ENCODE measurements around the gene IL5. TPM values are rescaled to one million over a fixed set of nuclear protein-coding genes. Genes with fewer than 3 reads are reported as not detected.
"Not testable (repeated sequence)": the region's sequence is repeated elsewhere in the genome, so short reads cannot be mapped to it uniquely, and the experiment has no call there.

Gene IL5
- total RNA-seq, 6 experiments from 2014 or later: not detected

DNA sequence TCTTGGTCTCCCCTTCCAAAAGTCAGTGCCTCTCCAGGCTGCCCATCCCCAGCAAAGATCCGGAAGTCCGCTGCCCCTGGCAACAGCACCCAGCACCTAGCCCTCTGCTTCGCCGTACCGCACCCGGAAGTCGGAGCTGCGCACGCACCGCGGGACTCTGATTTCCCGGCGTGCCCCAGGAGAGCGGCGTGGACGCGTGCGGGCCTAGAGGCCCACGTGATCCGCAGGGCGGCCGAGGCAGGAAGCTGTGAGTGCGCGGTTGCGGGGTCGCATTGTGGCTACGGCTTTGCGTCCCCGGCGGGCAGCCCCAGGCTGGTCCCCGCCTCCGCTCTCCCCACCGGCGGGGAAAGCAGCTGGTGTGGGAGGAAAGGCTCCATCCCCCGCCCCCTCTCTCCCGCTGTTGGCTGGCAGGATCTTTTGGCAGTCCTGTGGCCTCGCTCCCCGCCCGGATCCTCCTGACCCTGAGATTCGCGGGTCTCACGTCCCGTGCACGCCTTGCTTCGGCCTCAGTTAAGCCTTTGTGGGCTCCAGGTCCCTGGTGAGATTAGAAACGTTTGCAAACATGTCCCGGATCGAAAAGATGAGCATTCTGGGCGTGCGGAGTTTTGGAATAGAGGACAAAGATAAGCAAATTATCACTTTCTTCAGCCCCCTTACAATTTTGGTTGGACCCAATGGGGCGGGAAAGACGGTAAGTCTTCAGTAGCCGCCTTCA, 13.6 kb upstream of the IL5 start, which contains the start of gene RAD50:
Gene RAD50, plus strand, starts transcription at position 215 of the 715 bp plus-strand sequence. Its CDS starts 348 bp downstream, at position 563.
- Mint-ChIP-seq H3K9me3 (no peaks in the 10 kb centered on the region), H3K27me3 (ENCODE audit: insufficient read depth) (peaks cover 10% of the 10 kb centered on the region), H3K27ac (peak within 1 kb of the TSS; percentile 92), H3K4me1 (ENCODE audit: low read depth) (peaks cover 25% of the 10 kb centered on the region), H3K36me3 (ENCODE audit: low read depth) (peaks cover 8% of the 10 kb centered on the region; the same call in 1 of the 2 replicates), H3K4me3 (peak within 1 kb of the TSS; percentile 94)
- DNase-seq: peak; percentile 75
- TF ChIP-seq, protein P1, sequence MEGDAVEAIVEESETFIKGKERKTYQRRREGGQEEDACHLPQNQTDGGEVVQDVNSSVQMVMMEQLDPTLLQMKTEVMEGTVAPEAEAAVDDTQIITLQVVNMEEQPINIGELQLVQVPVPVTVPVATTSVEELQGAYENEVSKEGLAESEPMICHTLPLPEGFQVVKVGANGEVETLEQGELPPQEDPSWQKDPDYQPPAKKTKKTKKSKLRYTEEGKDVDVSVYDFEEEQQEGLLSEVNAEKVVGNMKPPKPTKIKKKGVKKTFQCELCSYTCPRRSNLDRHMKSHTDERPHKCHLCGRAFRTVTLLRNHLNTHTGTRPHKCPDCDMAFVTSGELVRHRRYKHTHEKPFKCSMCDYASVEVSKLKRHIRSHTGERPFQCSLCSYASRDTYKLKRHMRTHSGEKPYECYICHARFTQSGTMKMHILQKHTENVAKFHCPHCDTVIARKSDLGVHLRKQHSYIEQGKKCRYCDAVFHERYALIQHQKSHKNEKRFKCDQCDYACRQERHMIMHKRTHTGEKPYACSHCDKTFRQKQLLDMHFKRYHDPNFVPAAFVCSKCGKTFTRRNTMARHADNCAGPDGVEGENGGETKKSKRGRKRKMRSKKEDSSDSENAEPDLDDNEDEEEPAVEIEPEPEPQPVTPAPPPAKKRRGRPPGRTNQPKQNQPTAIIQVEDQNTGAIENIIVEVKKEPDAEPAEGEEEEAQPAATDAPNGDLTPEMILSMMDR (IDR thresholded peaks at IDR 0.05): no peak

DNA sequence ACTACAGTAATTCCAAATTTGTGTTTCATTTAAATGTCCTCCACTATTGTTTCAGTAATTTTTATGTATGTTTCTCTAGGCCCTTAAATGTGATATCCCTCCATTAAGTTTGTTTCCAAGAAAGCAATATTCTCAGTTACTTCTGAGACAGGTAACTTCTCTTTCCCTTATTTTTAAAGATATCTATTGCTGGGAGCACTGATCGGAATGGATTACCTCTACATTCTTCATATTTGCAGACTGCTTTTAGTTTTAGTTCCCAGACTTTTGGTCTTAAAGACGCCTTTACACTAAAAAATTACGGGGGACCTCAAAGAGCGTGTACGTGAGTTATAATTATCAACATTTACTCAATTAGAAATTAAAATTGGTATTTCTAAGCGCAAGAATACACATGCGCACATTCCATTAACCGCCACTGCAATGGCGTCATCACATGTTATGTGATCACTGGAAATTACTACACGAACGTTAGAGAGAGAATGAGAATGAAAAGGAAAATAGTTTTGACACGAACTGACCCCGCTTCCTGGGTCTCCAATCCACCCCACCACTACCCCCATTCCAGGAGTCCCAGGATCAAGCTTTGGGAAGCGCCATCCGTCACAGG, 12.9 kb upstream of the IL5 start:
- H3K9me3 Mint-ChIP-seq: no peaks in the 10 kb centered on the region
- H3K27ac Mint-ChIP-seq: peak overlapping the region; percentile 92
- peaks cover 8% of the 10 kb centered on the region; the same call in 1 of the 2 replicates for H3K36me3 Mint-ChIP-seq (ENCODE audit: low read depth)
- no peak for DNase-seq
- H3K4me1 Mint-ChIP-seq (ENCODE audit: low read depth): peaks cover 25% of the 10 kb centered on the region
- TF ChIP-seq, protein P1 (IDR thresholded peaks at IDR 0.05): no peak
- H3K4me3 Mint-ChIP-seq: peak overlapping the region; percentile 94
- peaks cover 10% of the 10 kb centered on the region for H3K27me3 Mint-ChIP-seq (ENCODE audit: insufficient read depth)

DNA sequence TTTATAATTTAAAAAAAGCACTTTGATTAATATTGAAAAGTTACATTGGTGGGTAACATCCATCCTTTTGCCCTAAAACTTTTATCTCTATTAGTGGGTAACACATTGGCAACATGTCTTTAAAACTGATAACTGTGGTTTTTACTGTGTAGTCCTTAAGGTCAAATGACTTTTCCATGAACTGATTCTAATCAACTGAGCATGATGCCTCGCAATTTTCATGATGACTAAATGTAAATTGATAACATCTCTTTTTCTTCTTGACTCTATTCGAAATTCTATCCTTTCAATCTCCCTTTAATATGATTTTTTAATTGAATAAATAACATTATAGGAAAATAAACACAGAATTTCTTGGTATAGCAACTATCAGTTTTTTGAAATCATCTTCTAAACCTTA, 6.3 kb upstream of the IL5 start:
- H3K27ac Mint-ChIP-seq: no peak overlapping the region
- no peaks in the 10 kb centered on the region for H3K36me3 Mint-ChIP-seq (ENCODE audit: low read depth)
- TF ChIP-seq, protein P1 (IDR thresholded peaks at IDR 0.05): no peak
- H3K4me3 Mint-ChIP-seq: no peak overlapping the region
- peaks cover 14% of the 10 kb centered on the region for H3K27me3 Mint-ChIP-seq (ENCODE audit: insufficient read depth)
- no peaks in the 10 kb centered on the region for H3K9me3 Mint-ChIP-seq
- no peak for DNase-seq
- no peaks in the 10 kb centered on the region for H3K4me1 Mint-ChIP-seq (ENCODE audit: low read depth)

DNA sequence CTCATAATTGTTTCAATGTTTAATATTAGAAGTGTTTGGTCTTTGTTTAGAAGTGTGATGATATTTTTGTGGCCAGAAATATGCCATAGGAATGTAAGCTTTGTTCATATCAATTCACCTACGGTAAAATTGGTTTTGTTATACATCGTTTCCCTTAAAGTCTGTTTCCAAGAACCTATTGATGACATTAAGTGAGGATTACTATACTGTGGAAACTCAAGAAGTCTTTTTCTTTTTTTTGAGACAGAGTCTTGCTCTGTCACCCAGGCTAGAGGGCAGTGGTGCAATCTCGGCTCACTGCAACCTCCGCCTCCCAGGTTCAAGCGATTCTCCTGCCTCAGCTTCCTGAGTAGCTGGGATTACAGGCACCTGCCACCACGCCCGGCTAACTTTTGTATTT, 5.5 kb upstream of the IL5 start:
- not testable (repeated sequence) for H3K4me3 Mint-ChIP-seq; H3K36me3 Mint-ChIP-seq (ENCODE audit: low read depth); H3K9me3 Mint-ChIP-seq; H3K27ac Mint-ChIP-seq; H3K4me1 Mint-ChIP-seq (ENCODE audit: low read depth); DNase-seq
- H3K27me3 Mint-ChIP-seq (ENCODE audit: insufficient read depth): peaks cover 21% of the 10 kb centered on the region

DNA sequence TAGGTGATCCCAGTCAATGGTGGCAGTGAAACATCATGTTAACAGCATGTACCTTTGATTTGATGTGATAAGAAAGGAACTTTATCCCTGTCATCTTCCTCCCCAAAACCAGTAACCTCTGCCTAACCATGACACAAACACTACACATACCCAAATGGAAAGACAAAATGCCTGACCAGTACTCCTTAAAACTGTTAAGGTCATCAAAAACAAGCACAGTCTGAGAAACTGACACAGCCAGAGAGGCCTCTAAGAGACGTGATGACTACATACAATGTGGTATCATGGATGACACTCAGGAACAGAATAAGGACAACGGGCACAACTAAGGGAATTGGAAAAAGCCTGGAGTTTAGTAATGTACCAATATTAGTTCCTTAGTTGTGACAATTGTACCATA, 3.9 kb upstream of the IL5 start:
- Mint-ChIP-seq H3K9me3 (no peaks in the 10 kb centered on the region), H3K36me3 (ENCODE audit: low read depth) (no peaks in the 10 kb centered on the region), H3K27ac (no peak overlapping the region), H3K4me3 (no peak overlapping the region), H3K4me1 (ENCODE audit: low read depth) (no peaks in the 10 kb centered on the region), H3K27me3 (ENCODE audit: insufficient read depth) (peaks cover 17% of the 10 kb centered on the region)
- TF ChIP-seq, protein P1 (IDR thresholded peaks at IDR 0.05): no peak
- DNase-seq: no peak

GRCh38 chr5:132546108-132546507, 2.8 kb upstream of the IL5 start:
- no peaks in the 10 kb centered on the region for H3K9me3 Mint-ChIP-seq
- no peak overlapping the region for H3K4me3 Mint-ChIP-seq
- TF ChIP-seq, protein P1 (IDR thresholded peaks at IDR 0.05): no peak
- H3K27me3 Mint-ChIP-seq (ENCODE audit: insufficient read depth): peaks cover 17% of the 10 kb centered on the region
- no peaks in the 10 kb centered on the region for H3K4me1 Mint-ChIP-seq (ENCODE audit: low read depth)
- no peak for DNase-seq
- H3K36me3 Mint-ChIP-seq (ENCODE audit: low read depth): no peaks in the 10 kb centered on the region
- no peak overlapping the region for H3K27ac Mint-ChIP-seq

Data from HFFc6 (cell line).